Measurements from ENCODE around the gene GBA3.

DNA sequence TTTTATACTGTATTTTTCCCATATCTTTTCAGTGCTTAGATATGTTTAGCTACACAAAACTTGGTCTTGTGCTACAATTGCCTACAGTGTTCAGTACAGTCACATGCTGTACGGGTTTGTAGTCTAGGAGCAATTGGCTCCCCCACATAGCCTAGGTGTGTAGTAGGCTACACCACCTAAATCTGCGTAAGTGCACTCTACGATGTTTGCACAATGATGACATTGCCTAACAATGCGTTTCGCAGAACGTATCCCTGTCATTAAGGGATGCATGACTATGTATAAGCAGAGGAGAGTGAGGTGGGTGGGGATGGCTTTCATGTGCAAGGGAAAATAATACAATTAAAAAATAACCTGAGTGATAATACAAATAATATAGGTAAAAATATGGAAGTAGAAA lies 131.4 kb downstream of the GBA3 start:
- TF ChIP-seq EZH2 (IDR thresholded peaks at IDR 0.05; ENCODE audit: insufficient read depth, poor library complexity, severe bottlenecking): no peak
- TF ChIP-seq EZH2phosphoT487 (IDR thresholded peaks at IDR 0.05; ENCODE audit: insufficient read depth, low read depth): no peak

Measured in GM23248 (cell line).